ENCODE data around the gene SLC4A2.
A peak's percentile ranks its signal among the peaks of the same experiment; 100 is the strongest.

Gene SLC4A2

DNA sequence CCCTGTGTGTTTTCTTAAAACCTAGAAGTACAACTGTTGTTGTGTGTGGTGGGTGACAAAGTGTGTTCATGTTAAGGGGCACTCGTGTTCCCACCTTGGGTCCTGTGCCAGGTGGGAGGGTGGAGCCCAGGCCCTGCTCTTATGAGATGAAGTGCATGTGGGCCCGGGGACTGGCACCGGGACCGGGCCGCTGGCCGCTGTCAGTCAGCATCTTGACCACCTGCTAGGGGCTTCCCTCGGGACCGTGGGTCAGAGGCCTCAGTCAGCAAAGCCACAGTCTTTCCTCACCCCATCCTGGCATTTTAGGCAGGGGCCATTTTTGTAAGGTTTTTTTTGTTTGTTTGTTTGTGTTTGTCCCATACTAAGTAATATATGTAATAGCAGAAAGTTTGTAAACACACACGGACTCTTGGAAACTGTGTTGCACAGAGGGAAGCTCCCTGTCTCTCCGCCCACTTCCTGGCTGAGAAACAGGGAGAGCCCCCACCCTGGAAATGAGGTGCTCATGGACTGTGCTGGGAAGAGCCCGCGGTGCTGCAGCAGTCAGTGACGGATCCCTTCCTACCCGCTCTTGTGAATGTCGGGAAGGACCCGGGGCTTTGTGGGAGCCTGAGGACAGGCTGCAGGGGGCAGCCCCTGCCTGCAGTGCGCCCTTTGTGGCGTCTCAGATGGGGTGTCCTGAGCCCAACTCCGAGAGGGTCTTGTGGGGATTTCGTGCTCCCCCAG, 40.3 kb downstream of the SLC4A2 start:
- no peak for DNase-seq

- no peak for DNase-seq
These were observed 41.5 kb downstream of the SLC4A2 start for GRCh38 chr7:151100921-151101320.

DNA sequence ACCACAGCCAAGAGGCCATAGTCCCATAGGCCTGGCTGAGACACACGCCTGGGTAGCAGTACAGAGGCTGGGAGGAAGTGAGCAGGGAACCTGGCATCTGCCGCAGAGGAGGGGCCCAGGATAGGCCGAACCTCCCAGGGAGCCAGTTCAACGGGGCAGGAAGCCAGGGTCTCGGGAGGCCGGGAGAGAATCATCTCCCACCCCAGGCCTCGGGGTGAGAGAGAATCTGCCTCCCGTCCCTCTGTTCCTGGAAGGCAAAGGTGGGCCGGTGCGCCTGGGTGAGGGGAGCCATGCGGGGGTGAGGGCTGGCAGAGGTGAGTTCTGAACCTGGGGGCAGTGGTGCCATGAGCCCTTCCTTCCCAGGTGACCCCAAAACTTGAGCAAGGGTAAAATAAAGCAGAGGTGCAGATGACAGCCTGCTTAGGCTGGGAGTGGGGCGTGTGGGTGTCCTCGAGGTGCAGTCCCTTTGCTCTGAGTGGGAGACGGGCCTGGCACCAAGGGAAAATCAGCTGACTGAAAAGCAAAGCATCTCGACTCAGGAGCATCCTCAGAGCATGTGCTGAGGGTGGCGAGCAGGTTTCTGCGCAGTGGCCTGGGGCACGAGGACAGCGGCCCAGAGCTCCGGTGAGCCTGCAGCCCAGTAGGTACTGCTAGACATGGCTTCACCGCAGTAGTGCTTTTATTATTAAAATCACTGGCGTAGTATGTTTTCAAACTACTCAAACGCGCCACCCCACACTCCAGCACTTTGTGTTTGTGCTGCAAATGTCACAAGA, 42.4 kb downstream of the SLC4A2 start:
- DNase-seq = no peak

GRCh38 chr7:151102991-151103390, 43.6 kb downstream of the SLC4A2 start:
- no peak for DNase-seq

DNA sequence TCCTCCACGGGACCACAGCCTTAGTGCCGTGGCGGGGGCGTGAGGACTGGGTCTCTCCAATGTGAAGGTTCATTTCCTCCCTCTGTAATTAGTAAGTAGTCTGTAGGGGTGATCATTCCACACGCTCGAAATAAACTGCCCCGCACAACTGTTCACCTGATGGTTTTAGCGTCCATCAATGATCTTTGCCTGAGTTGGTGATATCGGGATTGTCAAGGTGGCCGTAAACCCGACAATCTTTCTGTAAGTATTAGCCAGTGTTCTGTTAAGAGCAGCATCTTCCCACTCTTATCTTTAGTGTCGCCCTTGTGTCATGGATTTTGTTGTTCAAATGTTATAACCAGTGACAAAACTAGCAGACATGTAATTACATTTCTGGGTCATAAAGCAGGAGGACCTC, 44.6 kb downstream of the SLC4A2 start:
- no peak for DNase-seq

DNA sequence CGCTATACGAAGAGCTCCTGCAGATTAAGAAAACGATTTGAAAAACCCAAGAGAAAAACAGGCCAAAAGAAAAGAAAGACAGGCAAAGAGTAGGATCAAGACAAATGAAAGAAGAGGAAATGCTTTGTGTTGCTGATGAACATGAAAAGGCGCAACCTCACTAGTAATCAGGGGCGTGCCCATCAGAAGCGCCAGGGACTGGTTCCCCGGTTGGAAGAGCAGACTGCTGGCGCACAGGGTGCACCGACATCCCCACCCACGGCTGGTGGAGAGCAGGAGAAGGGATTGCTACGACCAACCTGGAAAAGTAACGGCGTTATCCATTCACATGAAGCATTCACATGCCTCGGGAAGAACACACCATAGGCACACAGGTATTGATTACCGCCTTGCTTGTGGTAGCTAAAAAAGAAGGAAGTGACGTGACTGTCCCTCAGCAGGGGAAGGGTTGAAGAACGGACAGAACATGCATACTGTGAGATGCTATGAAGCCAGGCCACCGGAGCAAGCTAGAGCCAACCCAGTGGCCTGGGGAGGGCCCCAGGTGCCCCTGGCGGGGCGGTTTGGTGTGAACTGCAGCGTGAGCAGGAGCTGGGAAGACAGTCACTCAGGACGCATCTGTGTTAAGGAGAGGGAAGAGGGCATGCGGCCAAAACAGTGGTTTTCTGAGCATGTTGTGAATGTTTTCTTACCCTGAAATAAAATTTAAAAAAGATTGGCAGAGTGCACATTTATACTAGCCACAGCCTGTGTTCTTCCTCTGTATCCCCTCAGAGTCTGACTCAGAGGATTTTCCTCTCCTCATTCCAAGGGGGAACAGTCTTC, 45.2 kb downstream of the SLC4A2 start:
- DNase-seq = no peak

DNA sequence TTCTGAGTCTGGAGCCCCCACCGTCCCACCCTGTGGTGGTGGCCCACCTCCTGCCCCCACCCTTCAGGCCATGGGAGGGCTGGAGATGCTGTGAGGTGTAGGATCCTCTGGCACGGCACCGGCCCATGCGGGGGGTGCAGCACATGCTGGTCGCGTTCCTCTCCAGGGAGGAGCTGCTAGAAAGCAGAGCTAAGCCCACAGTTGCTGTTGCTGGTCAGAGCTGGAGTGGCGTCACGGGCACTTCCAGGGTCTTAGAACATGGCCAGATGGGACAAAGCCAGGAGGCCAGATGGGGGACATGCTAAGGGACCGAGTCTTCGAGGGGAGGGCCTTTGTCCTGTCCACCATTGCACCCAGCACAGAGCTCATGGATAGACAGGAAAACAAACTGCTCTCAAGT, 48.5 kb downstream of the SLC4A2 start:
- DNase-seq = no peak

DNA sequence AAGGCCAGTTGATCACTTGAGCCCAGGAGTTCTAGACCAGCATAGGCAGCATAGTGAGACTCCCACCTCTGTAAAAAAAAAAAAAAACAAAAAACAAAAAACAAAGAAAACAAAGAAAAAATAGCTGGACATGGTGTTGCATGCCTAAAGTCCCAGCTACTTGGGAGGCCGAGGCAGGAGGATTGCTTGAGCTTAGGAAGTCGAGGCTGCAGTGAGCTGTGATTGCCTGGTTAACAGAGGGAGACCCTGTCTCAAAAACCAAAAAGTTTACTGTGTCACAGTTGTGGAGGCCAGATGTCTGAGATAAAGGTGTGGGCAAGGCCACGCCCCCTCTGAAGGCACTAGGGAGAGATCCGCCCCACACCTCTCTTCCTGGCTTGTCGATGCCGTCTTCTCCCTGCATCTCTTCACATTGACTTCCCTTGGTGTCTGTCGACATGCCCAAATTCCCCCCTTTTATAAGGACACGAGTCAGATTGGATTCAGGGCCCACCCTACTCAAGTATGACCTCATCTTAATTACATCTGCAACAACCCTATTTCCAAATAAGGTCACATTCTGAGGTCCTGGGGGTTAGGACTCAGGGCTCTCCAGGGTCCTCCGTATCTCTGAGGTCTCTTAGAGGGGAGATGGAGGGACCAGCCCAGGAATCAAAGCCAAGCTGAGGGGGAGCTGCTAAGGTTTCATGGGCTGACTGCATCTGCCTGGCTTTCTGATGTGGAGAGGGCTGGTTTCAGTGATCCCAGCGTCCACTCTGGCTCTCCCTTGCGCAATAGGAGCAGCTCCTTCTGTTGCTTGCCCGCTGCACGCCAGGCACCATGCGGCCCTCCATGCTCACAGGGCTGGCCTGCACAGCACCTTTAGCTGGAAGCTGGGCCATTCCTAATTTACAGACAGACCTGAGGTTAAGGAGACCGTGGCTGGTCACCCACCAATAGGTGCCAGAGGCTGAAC, 50.0 kb downstream of the SLC4A2 start:
- DNase-seq = no peak

GRCh38 chr7:151110236-151110940, 51.0 kb downstream of the SLC4A2 start:
- DNase-seq = no peak

DNA sequence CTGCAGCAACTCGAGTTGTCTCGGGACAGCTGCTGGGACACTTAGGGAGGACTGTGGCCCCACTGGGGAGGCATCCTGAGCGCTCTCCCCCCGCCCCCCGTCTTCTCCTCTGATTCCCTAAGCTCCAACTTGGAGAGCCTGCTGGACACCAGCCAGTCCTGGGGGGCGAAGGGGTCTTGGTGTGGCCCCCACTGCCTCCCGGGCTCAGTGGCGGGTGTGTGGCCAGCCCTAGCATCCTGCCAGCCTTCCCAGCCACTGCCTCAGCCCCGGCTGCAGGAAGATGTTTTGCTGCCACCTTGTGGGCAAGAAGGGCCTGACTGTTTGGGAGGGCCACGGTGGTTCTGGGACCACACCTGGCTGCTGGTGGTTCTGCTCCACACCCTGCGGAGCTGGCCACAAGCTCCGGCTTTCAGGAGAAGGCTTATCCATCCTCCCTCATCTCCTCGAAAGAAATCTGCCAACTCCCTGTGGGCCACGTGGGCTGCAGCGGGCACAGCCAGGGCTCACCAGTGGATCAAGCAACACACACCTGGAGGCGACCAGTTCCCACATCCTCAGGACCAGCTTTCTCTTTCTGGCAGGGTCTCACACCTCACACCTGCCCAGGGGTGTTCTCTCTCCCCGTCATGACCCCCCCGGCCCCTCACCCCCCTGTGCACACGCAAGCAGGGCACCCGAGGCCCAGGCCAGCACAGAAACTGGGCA, 51.7 kb downstream of the SLC4A2 start:
- DNase-seq = peak; percentile 64 to 70

GRCh38 chr7:151113344-151114150, 54.2 kb downstream of the SLC4A2 start:
- DNase-seq = no peak

DNA sequence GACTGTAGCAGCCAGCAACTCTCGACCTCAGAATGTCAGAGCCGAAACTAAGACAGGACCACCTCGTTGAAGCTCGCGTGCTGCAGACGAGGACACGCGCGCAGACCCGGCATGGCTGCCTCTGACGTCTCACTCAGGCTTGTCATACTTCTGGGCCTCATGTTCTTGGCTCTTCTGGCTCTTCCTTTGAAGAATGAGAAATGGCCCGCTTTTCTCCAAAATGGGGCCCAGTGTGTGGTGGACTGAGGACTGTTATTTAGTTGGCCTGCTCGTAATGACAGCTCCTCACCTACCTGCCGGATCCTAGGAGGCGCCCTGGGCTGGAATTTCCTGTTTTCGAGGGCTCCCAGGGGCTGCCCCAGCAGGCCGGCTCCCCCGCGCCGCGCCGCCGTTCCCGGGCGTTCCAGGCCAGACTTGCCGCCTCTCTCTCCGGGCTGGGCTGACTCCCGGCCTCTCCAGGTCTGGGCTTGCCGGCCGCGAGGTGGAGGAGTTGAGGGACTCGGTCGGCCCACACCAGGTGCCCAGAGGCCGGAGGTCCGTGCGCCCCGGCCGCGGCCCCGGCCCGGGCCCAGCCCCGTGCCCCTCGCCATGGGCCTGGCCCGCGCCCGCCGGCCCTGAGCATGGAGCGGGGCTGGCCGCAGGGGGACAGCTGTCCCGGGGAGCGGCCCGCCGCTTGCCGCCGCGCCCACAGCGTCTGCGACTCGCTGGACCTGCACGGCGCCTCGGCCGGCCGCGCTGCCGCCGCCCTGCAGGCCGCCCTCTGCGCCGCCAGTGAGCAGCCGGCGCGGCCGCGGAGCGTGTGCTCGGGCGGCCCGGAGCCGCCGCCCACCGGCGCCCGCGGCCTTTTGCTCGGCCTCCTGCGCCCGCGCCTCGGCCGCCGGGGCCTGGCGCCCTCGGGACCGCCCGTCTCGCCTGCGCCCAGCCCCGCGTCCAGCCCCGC, 55.0 kb downstream of the SLC4A2 start:
- DNase-seq = no peak

DNA sequence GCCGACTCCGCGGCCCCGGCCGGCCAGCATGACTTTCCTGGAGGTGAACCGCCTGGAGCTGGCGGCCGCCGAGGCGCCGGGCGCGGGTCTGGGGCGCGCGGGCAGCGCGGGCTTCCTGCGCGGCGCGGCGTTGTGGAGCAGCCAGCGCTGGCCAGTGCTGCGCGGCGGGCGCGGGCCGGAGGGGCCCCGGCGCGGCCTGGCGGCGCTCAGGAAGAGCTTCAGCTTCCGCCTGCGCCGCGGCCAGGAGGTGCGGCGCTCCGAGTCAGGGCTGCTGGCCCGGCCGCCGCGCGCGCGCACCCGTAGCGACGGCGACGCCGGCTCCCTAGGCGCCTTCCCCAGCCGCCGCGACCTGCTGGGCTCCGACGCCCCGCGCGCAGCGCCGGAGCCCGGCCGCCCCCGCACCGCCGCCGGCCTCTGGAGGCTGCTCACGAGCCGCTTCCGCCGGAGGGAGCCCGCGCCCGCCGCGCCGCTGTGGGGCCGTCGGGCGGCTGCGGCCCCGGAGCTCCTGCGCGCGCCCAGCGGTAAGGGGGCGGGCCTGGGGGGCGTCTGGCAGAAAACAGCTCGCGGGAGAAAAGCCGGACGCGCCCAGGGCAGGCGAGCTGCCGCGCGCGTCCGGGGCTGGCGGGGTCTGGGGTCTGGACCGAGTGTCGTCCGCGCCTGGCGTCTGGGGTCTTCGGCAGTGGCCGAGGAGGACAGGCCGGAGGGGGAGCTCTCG, 55.9 kb downstream of the SLC4A2 start:
- no peak for DNase-seq

GRCh38 chr7:151115836-151116418, 56.5 kb downstream of the SLC4A2 start:
- DNase-seq = no peak

- no peak for DNase-seq
These were observed 57.4 kb downstream of the SLC4A2 start for GRCh38 chr7:151116603-151117440.

DNA sequence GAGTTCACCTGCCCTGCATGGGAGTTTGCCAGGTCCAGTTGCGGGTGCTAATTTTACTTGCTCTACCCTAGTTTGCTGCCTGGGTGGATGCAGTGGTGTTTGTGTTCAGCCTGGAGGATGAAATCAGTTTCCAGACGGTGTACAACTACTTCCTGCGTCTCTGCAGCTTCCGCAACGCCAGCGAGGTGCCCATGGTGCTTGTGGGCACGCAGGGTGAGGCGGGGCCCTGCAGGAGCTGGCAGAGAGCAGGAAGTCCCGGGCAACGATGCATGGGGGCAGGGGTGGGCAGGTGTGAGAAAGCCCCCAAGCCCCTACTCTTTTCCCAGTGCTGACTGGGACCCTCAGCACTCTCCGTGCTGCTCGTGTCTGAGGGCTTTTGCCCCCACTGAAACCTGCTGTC, 58.2 kb downstream of the SLC4A2 start:
- no peak for DNase-seq

Measured in NCI-H2081 (cell line).